Liver (tissue), 9 donors: ENCODE data around the gene ATP11A. TPM values are rescaled to one million over a fixed set of nuclear protein-coding genes. Genes with fewer than 3 reads are reported as not detected.

Experiments used
- DNase-seq: peaks from one replicate; pipeline ENCODE4 v3.0.0-alpha.2; 2017; ENCODE audit warnings: low spot score
- H3K27ac ChIP-seq, 2 donors: one replicate each; pipeline ENCODE4 v1.7.0; 2013; ENCODE audit warnings: inconsistent platforms in 2 of 2, low read length in 2 of 2, control low read depth in 1 of 2, low read depth in 1 of 2, mild to moderate bottlenecking in 1 of 2
- H3K27me3 ChIP-seq, 4 donors: one replicate each; pipeline versions ENCODE4 v1.6.1 to v1.7.0; 2013; ENCODE audit warnings: low read length in 3 of 4, inconsistent platforms in 1 of 4, mild to moderate bottlenecking in 1 of 4, moderate library complexity in 1 of 4; ENCODE audit not compliant: control insufficient read depth in 4 of 4, insufficient read depth in 4 of 4
- H3K36me3 ChIP-seq, 4 donors: one replicate each; pipeline versions ENCODE4 v1.6.1 to v1.7.0; 2013; ENCODE audit warnings: low read length in 3 of 4, mild to moderate bottlenecking in 3 of 4, low read depth in 1 of 4, moderate library complexity in 1 of 4; ENCODE audit not compliant: control insufficient read depth in 4 of 4, insufficient read depth in 3 of 4
- H3K4me1 ChIP-seq, 4 donors: one replicate each; pipeline versions ENCODE4 v1.6.1 to v1.7.0; 2013; ENCODE audit warnings: low read length in 3 of 4, mild to moderate bottlenecking in 3 of 4, moderate library complexity in 1 of 4; ENCODE audit not compliant: control insufficient read depth in 4 of 4, insufficient read depth in 4 of 4
- H3K4me3 ChIP-seq, 3 donors: one replicate each; pipeline versions ENCODE4 v1.6.1 to v1.7.0; 2013; ENCODE audit warnings: low read length in 3 of 3, control low read depth in 1 of 3, low read depth in 1 of 3, mild to moderate bottlenecking in 1 of 3
- H3K9ac ChIP-seq, 2 donors: one replicate each; pipeline ENCODE4 v1.7.0; 2013; ENCODE audit warnings: low read length in 2 of 2, mild to moderate bottlenecking in 2 of 2, moderate library complexity in 2 of 2, control low read depth in 1 of 2, low read depth in 1 of 2
- H3K9me3 ChIP-seq, 4 donors: one replicate each; pipeline versions ENCODE4 v1.6.1 to v1.7.0; 2013; ENCODE audit warnings: low read length in 3 of 4; ENCODE audit not compliant: control insufficient read depth in 4 of 4
- EGR1 ChIP-seq, 2 donors: IDR thresholded peaks; 2 replicates each; pipeline ENCODE4 v1.6.1; 2016 to 2018; ENCODE audit warnings: antibody characterized with exemption in 2 of 2, low read depth in 2 of 2
- FOXA1 ChIP-seq: IDR thresholded peaks from 2 replicates; pipeline ENCODE4 v1.6.1; 2016; ENCODE audit warnings: antibody characterized with exemption
- FOXA2 ChIP-seq: IDR thresholded peaks from 2 replicates; pipeline ENCODE4 v1.6.1; 2016; ENCODE audit warnings: antibody characterized with exemption
- GABPA ChIP-seq, 2 donors: IDR thresholded peaks in 1 of 2; conservative IDR thresholded peaks in 1 of 2; 2 replicates each; pipeline ENCODE4 v1.6.1; 2016; ENCODE audit warnings: antibody characterized with exemption in 2 of 2, mild to moderate bottlenecking in 1 of 2, moderate library complexity in 1 of 2
- HNF4A ChIP-seq, 2 donors: conservative IDR thresholded peaks; 2 replicates each; pipeline ENCODE4 v1.6.1; 2016; ENCODE audit warnings: antibody characterized with exemption in 2 of 2, mild to moderate bottlenecking in 2 of 2
- HNF4G ChIP-seq: IDR thresholded peaks from 2 replicates; pipeline ENCODE4 v1.6.1; 2016; ENCODE audit warnings: antibody characterized with exemption
- NR2F2 ChIP-seq: IDR thresholded peaks from 2 replicates; pipeline ENCODE4 v1.6.1; 2016; ENCODE audit warnings: antibody characterized with exemption
- RAD21 ChIP-seq, 2 donors: IDR thresholded peaks; 2 replicates each; pipeline ENCODE4 v1.6.1; 2016; ENCODE audit warnings: antibody characterized with exemption in 2 of 2, mild to moderate bottlenecking in 2 of 2
- RXRA ChIP-seq, 2 donors: IDR thresholded peaks; 2 replicates each; pipeline ENCODE4 v1.6.1; 2017 to 2018; ENCODE audit warnings: antibody characterized with exemption in 2 of 2, mild to moderate bottlenecking in 1 of 2
- SP1 ChIP-seq: IDR thresholded peaks from 2 replicates; pipeline ENCODE4 v1.6.1; 2018; ENCODE audit warnings: antibody characterized with exemption, mild to moderate bottlenecking
- TAF1 ChIP-seq: conservative IDR thresholded peaks from 2 replicates; pipeline ENCODE4 v1.6.1; 2016; ENCODE audit warnings: antibody characterized with exemption, mild to moderate bottlenecking
- YY1 ChIP-seq: IDR thresholded peaks from 2 replicates; pipeline ENCODE4 v1.6.1; 2016; ENCODE audit warnings: antibody characterized with exemption, mild to moderate bottlenecking
- WGBS: extraction: QIAGEN DNeasy Blood & Tissue Kit; methylation state at CpG from one replicate; pipeline ENCODE4 v1.1.7; 2013; 5-methylcytosine and 5-hydroxymethylcytosine counted together
- polyA plus RNA-seq, 2 donors: library from polyadenylated mRNA; stranded (reverse) in 1 of 2; unstranded in 1 of 2; fragments of 200-250 nt in 1 of 2; fragments of >200 nt in 1 of 2; fragmentation: Nextera tagmentation in 1 of 2; extraction: Ambion mirVana in 1 of 2; gene quantifications; one replicate each; pipeline versions ENCODE4 v1.2.1 to v1.2.3, GENCODE V29; 2013 to 2015
- total RNA-seq, 2 donors: library from RNA; depleted of rRNA; stranded (reverse); fragments of >200 nt; gene quantifications; one replicate each; pipeline ENCODE4 v1.2.3, GENCODE V29; 2014
- TF ChIP-seq, protein P1 (sequence below): IDR thresholded peaks from 2 replicates; pipeline ENCODE4 v1.6.1; 2016; ENCODE audit warnings: antibody characterized with exemption, mild to moderate bottlenecking
- TF ChIP-seq, protein P2 (sequence below): IDR thresholded peaks from 2 replicates; pipeline ENCODE4 v1.6.1; 2016; ENCODE audit warnings: antibody characterized with exemption
- TF ChIP-seq, protein P3 (sequence below): IDR thresholded peaks from 2 replicates; pipeline ENCODE4 v1.6.1; 2016; ENCODE audit warnings: antibody characterized with exemption
- TF ChIP-seq, protein P4 (sequence below): IDR thresholded peaks from 2 replicates; pipeline ENCODE4 v1.6.1; 2016; ENCODE audit warnings: antibody characterized with exemption
- TF ChIP-seq, protein P5 (sequence below): fragments of 150-350 bp; IDR thresholded peaks from 2 replicates; pipeline ENCODE4 v1.5.1; 2017; ENCODE audit warnings: improper control_type of control experiment, low read depth, low read length; ENCODE audit not compliant: missing input control
- donor health status: healthy.
- donor health status: healthy.
- donor health status: healthy.
- donor health status: healthy.
- donor health status: healthy.

Gene ATP11A
- total and polyA plus RNA-seq, 4 donors: 8.7 to 27.9 (median 13.8) TPM

DNA sequence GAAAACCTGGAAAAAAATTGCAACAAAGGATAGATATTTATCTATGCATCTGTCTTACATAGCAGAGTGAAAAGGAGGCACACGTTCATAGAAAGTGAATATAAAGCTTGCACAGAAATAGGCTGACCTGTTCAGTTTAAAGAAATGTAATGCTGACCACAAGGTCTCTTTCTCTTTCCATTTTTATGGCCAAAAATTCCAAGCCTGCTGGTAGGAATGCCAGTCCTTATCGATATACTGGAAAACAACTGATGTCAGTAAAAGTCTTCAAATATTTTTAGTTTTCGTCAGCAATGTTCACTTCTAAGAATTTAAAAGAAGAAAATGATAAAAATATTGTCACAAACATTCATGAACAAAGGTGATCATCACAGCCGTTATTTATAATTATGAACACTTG is 220.2 kb downstream of the ATP11A start:
- WGBS: 76% methylated on average over 4 of the region's 4 CpGs
- H3K27ac ChIP-seq: no peak overlapping the region
- TF ChIP-seq, protein P1, sequence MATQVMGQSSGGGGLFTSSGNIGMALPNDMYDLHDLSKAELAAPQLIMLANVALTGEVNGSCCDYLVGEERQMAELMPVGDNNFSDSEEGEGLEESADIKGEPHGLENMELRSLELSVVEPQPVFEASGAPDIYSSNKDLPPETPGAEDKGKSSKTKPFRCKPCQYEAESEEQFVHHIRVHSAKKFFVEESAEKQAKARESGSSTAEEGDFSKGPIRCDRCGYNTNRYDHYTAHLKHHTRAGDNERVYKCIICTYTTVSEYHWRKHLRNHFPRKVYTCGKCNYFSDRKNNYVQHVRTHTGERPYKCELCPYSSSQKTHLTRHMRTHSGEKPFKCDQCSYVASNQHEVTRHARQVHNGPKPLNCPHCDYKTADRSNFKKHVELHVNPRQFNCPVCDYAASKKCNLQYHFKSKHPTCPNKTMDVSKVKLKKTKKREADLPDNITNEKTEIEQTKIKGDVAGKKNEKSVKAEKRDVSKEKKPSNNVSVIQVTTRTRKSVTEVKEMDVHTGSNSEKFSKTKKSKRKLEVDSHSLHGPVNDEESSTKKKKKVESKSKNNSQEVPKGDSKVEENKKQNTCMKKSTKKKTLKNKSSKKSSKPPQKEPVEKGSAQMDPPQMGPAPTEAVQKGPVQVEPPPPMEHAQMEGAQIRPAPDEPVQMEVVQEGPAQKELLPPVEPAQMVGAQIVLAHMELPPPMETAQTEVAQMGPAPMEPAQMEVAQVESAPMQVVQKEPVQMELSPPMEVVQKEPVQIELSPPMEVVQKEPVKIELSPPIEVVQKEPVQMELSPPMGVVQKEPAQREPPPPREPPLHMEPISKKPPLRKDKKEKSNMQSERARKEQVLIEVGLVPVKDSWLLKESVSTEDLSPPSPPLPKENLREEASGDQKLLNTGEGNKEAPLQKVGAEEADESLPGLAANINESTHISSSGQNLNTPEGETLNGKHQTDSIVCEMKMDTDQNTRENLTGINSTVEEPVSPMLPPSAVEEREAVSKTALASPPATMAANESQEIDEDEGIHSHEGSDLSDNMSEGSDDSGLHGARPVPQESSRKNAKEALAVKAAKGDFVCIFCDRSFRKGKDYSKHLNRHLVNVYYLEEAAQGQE: no peak
- TF ChIP-seq HNF4G (no peak), HNF4A (conservative IDR thresholded peaks at IDR 0.05) (no peak), YY1 (no peak), EGR1 (IDR thresholded peaks at IDR 0.05; ENCODE audit: low read depth in 2 of 2) (no peak), RXRA (IDR thresholded peaks at IDR 0.05) (no peak), TAF1 (no peak), FOXA2 (no peak), NR2F2 (no peak), SP1 (no peak), GABPA (IDR thresholded peaks at IDR 0.05 in 1 of 2, conservative IDR thresholded peaks at IDR 0.05 in 1 of 2) (no peak), FOXA1 (no peak), RAD21 (IDR thresholded peaks at IDR 0.05) (no peak)
- TF ChIP-seq, protein P2, sequence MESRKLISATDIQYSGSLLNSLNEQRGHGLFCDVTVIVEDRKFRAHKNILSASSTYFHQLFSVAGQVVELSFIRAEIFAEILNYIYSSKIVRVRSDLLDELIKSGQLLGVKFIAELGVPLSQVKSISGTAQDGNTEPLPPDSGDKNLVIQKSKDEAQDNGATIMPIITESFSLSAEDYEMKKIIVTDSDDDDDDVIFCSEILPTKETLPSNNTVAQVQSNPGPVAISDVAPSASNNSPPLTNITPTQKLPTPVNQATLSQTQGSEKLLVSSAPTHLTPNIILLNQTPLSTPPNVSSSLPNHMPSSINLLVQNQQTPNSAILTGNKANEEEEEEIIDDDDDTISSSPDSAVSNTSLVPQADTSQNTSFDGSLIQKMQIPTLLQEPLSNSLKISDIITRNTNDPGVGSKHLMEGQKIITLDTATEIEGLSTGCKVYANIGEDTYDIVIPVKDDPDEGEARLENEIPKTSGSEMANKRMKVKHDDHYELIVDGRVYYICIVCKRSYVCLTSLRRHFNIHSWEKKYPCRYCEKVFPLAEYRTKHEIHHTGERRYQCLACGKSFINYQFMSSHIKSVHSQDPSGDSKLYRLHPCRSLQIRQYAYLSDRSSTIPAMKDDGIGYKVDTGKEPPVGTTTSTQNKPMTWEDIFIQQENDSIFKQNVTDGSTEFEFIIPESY: no peak
- TF ChIP-seq, protein P3, sequence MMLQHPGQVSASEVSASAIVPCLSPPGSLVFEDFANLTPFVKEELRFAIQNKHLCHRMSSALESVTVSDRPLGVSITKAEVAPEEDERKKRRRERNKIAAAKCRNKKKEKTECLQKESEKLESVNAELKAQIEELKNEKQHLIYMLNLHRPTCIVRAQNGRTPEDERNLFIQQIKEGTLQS: no peak
- TF ChIP-seq, protein P4, sequence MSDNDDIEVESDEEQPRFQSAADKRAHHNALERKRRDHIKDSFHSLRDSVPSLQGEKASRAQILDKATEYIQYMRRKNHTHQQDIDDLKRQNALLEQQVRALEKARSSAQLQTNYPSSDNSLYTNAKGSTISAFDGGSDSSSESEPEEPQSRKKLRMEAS: no peak
- TF ChIP-seq, protein P5, sequence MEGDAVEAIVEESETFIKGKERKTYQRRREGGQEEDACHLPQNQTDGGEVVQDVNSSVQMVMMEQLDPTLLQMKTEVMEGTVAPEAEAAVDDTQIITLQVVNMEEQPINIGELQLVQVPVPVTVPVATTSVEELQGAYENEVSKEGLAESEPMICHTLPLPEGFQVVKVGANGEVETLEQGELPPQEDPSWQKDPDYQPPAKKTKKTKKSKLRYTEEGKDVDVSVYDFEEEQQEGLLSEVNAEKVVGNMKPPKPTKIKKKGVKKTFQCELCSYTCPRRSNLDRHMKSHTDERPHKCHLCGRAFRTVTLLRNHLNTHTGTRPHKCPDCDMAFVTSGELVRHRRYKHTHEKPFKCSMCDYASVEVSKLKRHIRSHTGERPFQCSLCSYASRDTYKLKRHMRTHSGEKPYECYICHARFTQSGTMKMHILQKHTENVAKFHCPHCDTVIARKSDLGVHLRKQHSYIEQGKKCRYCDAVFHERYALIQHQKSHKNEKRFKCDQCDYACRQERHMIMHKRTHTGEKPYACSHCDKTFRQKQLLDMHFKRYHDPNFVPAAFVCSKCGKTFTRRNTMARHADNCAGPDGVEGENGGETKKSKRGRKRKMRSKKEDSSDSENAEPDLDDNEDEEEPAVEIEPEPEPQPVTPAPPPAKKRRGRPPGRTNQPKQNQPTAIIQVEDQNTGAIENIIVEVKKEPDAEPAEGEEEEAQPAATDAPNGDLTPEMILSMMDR: no peak
- peaks cover 0 to 3% (median 0%) of the 10 kb centered on the region in 4 donors for H3K4me1 ChIP-seq
- H3K9me3 ChIP-seq: peaks cover 0 to 11% (median 8%) of the 10 kb centered on the region in 4 donors
- DNase-seq: no peak
- no peaks in the 10 kb centered on the region for H3K27me3 ChIP-seq
- H3K4me3 ChIP-seq: no peak overlapping the region
- H3K36me3 ChIP-seq: peaks cover 0 to 2% (median 0%) of the 10 kb centered on the region in 4 donors
- no peak overlapping the region for H3K9ac ChIP-seq
